Keratinocyte (primary cell): ENCODE results near the gene POPDC2. TPM values are rescaled to one million over a fixed set of nuclear protein-coding genes. Genes with fewer than 3 reads are reported as not detected.
"Not testable (repeated sequence)": the region's sequence is repeated elsewhere in the genome, so short reads cannot be mapped to it uniquely, and the experiment has no call there.

Experiments used
- DNase-seq: peaks from one replicate; pipeline ENCODE4 v3.0.0-alpha.2; 2011; ENCODE audit warnings: low read depth, missing footprints, low spot score
- FAIRE-seq: peaks from 2 replicates; lab custom pipeline; 2011; peaks lifted over from hg19 to GRCh38; lab: Jason Lieb, UNC
- H2AFZ ChIP-seq: 2 replicates; pipeline ENCODE4 v1.6.0; 2012; ENCODE audit warnings: low read length, control low read depth, inconsistent platforms; ENCODE audit not compliant: control insufficient read depth
- H3K27ac ChIP-seq: 2 replicates; pipeline ENCODE4 v1.5.1; 2011; ENCODE audit warnings: low read length; ENCODE audit not compliant: control insufficient read depth, insufficient read depth
- H3K27me3 ChIP-seq: 3 replicates; pipeline ENCODE4 v1.6.0; 2011; ENCODE audit warnings: low read length; ENCODE audit not compliant: control insufficient read depth, insufficient read depth; ENCODE audit errors: extremely low read depth
- H3K36me3 ChIP-seq, 2 experiments: 2 replicates in 1 of 2; 3 replicates in 1 of 2; pipeline ENCODE4 v1.5.1; 2011; ENCODE audit warnings: low read length in 2 of 2, mild to moderate bottlenecking in 1 of 2; ENCODE audit not compliant: control insufficient read depth in 2 of 2, insufficient read depth in 2 of 2; ENCODE audit errors: extremely low read depth in 1 of 2
- H3K4me1 ChIP-seq: 3 replicates; pipeline ENCODE4 v1.5.1; 2011; ENCODE audit warnings: low read length; ENCODE audit not compliant: control insufficient read depth, insufficient read depth; ENCODE audit errors: extremely low read depth
- H3K4me2 ChIP-seq: 3 replicates; pipeline ENCODE4 v1.6.0; 2011; ENCODE audit warnings: low read depth, low read length; ENCODE audit not compliant: control insufficient read depth, insufficient read depth; ENCODE audit errors: extremely low read depth
- H3K4me3 ChIP-seq, 3 experiments: fragments of 200-600 bp in 1 of 3; sonication (generic) in 1 of 3; 2 replicates in 2 of 3; 3 replicates in 1 of 3; pipeline ENCODE4 v1.5.1; 2011 to 2016; ENCODE audit warnings: low read length in 3 of 3, mild to moderate bottlenecking in 3 of 3, control low read depth in 2 of 3, inconsistent platforms in 1 of 3, low read depth in 1 of 3, mixed read lengths in 1 of 3, mixed run types in 1 of 3, moderate library complexity in 1 of 3; ENCODE audit not compliant: control insufficient read depth in 2 of 3, insufficient read depth in 2 of 3; ENCODE audit errors: extremely low read depth in 1 of 3
- H3K79me2 ChIP-seq: 2 replicates; pipeline ENCODE4 v1.6.0; 2012; ENCODE audit warnings: low read length; ENCODE audit not compliant: control insufficient read depth, insufficient read depth
- H3K9ac ChIP-seq: 3 replicates; pipeline ENCODE4 v1.6.0; 2011; ENCODE audit warnings: low read length; ENCODE audit not compliant: control insufficient read depth, insufficient read depth; ENCODE audit errors: extremely low read depth
- H3K9me1 ChIP-seq: 3 replicates; pipeline ENCODE4 v1.6.0; 2011; ENCODE audit warnings: low read length; ENCODE audit not compliant: control insufficient read depth, insufficient read depth; ENCODE audit errors: extremely low read depth
- H3K9me3 ChIP-seq: 2 replicates; pipeline ENCODE4 v1.5.1; 2012; ENCODE audit warnings: low read depth, low read length; ENCODE audit not compliant: control insufficient read depth
- H4K20me1 ChIP-seq: 3 replicates; pipeline ENCODE4 v1.6.0; 2011; ENCODE audit warnings: low read length; ENCODE audit not compliant: control insufficient read depth, insufficient read depth; ENCODE audit errors: extremely low read depth
- EZH2 ChIP-seq: IDR thresholded peaks from one replicate; pipeline ENCODE4 v1.6.1; 2012; ENCODE audit warnings: inconsistent platforms, mild to moderate bottlenecking, low read length, moderate library complexity
- dilution Hi-C: fragments of 300-500 bp; cut with MboI; formaldehyde crosslinking; loops from one replicate; pipeline ENCODE4 v1.7.0; 2020; ENCODE audit warnings: low sequenced_read_pairs; ENCODE audit not compliant: extremely low pct_ligation_motif_present
- polyA plus RNA-seq, 5 experiments: library from polyadenylated mRNA; depleted of rRNA in 3 of 5; stranded (reverse) in 3 of 5; stranded (forward) in 1 of 5; unstranded in 1 of 5; fragments of >200 nt; gene quantifications; 1 replicate in 1 of 5; 2 replicates in 3 of 5; 3 replicates in 1 of 5; pipeline versions ENCODE4 v1.2.1 to v1.2.3, GENCODE V29; 2011 to 2012; ENCODE audit warnings: missing spikeins in 2 of 5, low read depth in 1 of 5, low replicate concordance in 1 of 5
- TF ChIP-seq, protein P1 (sequence below), 3 experiments: IDR thresholded peaks in 1 of 3; conservative IDR thresholded peaks in 1 of 3; optimal IDR thresholded peaks in 1 of 3; 2 replicates in 2 of 3; 3 replicates in 1 of 3; pipeline versions ENCODE3 to v1.5.1; 2011; ENCODE audit warnings: low read length in 3 of 3, mild to moderate bottlenecking in 3 of 3, moderate library complexity in 2 of 3, control low read depth in 1 of 3, inconsistent platforms in 1 of 3; ENCODE audit not compliant: insufficient read depth in 2 of 3; ENCODE audit errors: extremely low read depth in 1 of 3

The POPDC2 gene
- polyA plus RNA-seq, 1 donor (not counting 4 experiments of a cell fraction or from before 2014, with no cell fraction given): 0.87 TPM

DNA sequence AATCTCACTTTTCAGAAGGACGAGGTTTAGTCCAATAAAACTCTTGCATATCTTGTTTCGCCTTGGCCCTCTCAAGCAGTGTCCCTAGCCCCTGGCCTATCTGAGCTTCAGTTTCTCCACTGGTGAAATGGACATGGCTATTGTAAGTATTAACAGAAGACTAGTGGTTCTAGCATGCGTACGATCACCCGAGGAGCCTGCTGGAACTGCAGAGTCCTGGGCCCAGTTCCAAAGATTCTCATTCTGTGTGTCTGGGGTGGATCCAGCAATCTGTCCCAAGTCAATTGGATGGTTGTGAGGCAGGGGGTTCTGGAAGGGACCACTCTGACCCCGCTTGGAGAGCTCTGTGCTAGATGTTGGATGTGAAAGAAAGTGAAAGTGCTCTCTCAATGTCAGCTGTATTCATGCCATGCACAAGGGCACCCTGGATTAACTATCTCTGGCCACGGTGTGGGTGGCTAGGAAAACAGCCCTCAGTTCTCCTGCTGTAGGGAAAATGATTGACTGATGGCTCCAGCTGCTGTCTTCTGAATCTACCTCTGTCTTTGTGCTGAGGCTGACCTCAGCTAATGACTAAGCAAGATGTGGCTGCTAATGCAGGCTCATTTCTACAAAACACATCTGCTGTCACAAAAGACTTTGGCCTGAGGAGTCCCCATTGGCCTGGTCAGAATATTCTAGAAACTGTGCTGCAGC lies 64.6 kb downstream of the POPDC2 start:
- Histone ChIP-seq H3K4me3 (no peak overlapping the region), H3K27ac (no peak overlapping the region), H3K36me3 (no peaks in the 10 kb centered on the region), H3K27me3 (peaks cover 12% of the 10 kb centered on the region), H3K9me1 (no peaks in the 10 kb centered on the region), H3K4me2 (no peak overlapping the region), H4K20me1 (no peaks in the 10 kb centered on the region), H3K9me3 (no peaks in the 10 kb centered on the region), H2AFZ (no peak overlapping the region), H3K9ac (no peak overlapping the region), H3K4me1 (no peaks in the 10 kb centered on the region), H3K79me2 (no peaks in the 10 kb centered on the region)
- DNase-seq (no peak), FAIRE-seq (no peak)
- dilution Hi-C loops: no loop called here
- TF ChIP-seq EZH2: no peak
- TF ChIP-seq, protein P1, sequence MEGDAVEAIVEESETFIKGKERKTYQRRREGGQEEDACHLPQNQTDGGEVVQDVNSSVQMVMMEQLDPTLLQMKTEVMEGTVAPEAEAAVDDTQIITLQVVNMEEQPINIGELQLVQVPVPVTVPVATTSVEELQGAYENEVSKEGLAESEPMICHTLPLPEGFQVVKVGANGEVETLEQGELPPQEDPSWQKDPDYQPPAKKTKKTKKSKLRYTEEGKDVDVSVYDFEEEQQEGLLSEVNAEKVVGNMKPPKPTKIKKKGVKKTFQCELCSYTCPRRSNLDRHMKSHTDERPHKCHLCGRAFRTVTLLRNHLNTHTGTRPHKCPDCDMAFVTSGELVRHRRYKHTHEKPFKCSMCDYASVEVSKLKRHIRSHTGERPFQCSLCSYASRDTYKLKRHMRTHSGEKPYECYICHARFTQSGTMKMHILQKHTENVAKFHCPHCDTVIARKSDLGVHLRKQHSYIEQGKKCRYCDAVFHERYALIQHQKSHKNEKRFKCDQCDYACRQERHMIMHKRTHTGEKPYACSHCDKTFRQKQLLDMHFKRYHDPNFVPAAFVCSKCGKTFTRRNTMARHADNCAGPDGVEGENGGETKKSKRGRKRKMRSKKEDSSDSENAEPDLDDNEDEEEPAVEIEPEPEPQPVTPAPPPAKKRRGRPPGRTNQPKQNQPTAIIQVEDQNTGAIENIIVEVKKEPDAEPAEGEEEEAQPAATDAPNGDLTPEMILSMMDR (optimal IDR thresholded peaks at IDR 0.05 in 1 of 3, IDR thresholded peaks at IDR 0.05 in 1 of 3, conservative IDR thresholded peaks at IDR 0.05 in 1 of 3; ENCODE audit: extremely low read depth in 1 of 3, insufficient read depth in 2 of 3, low read length in 3 of 3): no peak

DNA sequence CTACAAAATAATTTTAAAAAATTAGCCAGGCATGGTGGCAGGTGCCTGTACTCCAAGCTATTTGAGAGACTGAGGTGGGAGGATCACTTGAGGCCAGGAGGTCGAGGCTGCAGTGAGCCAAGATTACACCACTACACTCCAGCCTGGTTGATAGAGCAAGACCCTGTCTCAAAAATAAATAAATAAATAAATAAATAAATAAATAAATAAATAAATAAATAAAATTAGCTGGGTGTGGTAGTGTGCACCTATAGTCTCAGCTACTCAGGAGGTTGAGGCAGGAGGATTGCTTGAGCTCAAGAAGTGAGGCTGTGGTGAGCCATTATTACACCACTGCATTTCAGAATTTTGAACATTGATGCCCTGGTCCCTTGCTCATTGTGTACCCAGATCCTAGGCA lies 65.5 kb downstream of the POPDC2 start:
- H3K27ac ChIP-seq, H3K4me3 ChIP-seq, H3K4me1 ChIP-seq, H3K79me2 ChIP-seq, H3K36me3 ChIP-seq, H3K4me2 ChIP-seq, H3K9me1 ChIP-seq, dilution Hi-C loops, H3K9me3 ChIP-seq, H4K20me1 ChIP-seq, DNase-seq, H3K9ac ChIP-seq, FAIRE-seq, H2AFZ ChIP-seq: not testable (repeated sequence)
- peaks cover 19% of the 10 kb centered on the region for H3K27me3 ChIP-seq

DNA sequence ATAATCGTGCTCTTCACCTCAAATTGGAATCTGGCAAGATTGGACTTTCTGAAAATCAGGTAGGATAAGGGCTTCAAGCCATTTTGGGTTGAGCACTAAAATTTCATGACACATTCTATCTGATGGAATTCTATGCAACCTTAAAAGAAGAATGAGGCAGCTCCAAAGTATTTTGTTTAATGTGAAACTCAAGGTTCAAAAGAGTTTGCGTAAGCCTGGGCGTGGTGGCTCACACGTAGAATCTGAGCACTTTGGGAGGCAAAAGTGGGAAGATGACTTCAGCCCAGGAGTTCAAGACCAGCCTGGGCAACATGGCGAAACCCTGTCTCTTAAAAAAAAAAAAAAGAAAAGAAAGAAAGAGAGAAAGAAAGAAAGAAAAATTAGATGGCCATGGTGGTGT lies 66.3 kb downstream of the POPDC2 start:
- FAIRE-seq: no peak
- TF ChIP-seq, protein P1 (optimal IDR thresholded peaks at IDR 0.05 in 1 of 3, IDR thresholded peaks at IDR 0.05 in 1 of 3, conservative IDR thresholded peaks at IDR 0.05 in 1 of 3; ENCODE audit: extremely low read depth in 1 of 3, insufficient read depth in 2 of 3, low read length in 3 of 3): no peak
- no peak for TF ChIP-seq EZH2
- no peak for DNase-seq
- H3K9me3 ChIP-seq: no peaks in the 10 kb centered on the region
- no peaks in the 10 kb centered on the region for H3K9me1 ChIP-seq
- no peaks in the 10 kb centered on the region for H4K20me1 ChIP-seq
- peaks cover 24% of the 10 kb centered on the region for H3K27me3 ChIP-seq
- no peaks in the 10 kb centered on the region for H3K79me2 ChIP-seq
- dilution Hi-C loops: no loop called here
- H3K27ac ChIP-seq: no peak overlapping the region
- H3K4me3 ChIP-seq: no peak overlapping the region
- H3K4me1 ChIP-seq: no peaks in the 10 kb centered on the region
- no peak overlapping the region for H3K4me2 ChIP-seq
- H2AFZ ChIP-seq: no peak overlapping the region
- no peak overlapping the region for H3K9ac ChIP-seq
- H3K36me3 ChIP-seq: no peaks in the 10 kb centered on the region
